H1 (cell line): ENCODE results near the gene GABRA4. TPM values are rescaled to one million over a fixed set of nuclear protein-coding genes. Genes with fewer than 3 reads are reported as not detected.

Experiments
- CEBPB ChIP-seq: IDR thresholded peaks from 2 replicates; pipeline ENCODE4 v1.6.1; 2012; ENCODE audit warnings: low read depth, low read length
- CTBP2 ChIP-seq: IDR thresholded peaks from 2 replicates; pipeline ENCODE4 v1.7.0; 2011; ENCODE audit warnings: borderline replicate concordance, mild to moderate bottlenecking, moderate library complexity, mixed read lengths, low read length; ENCODE audit not compliant: insufficient read depth, insufficient read length
- NANOG ChIP-seq: IDR thresholded peaks from 2 replicates; pipeline ENCODE4 v1.6.1; 2011; ENCODE audit warnings: low read length, low read depth, mild to moderate bottlenecking, inconsistent platforms; ENCODE audit not compliant: insufficient read depth, poor library complexity, severe bottlenecking
- POLR2AphosphoS5 ChIP-seq: IDR thresholded peaks from 2 replicates; pipeline ENCODE4 v1.6.1; 2011; ENCODE audit warnings: low read depth, low read length
- POU5F1 ChIP-seq: IDR thresholded peaks from 2 replicates; pipeline ENCODE4 v1.6.1; 2011; ENCODE audit warnings: low read depth, mild to moderate bottlenecking, low read length, moderate library complexity
- RFX5 ChIP-seq: IDR thresholded peaks from 2 replicates; pipeline ENCODE4 v1.6.1; 2011; ENCODE audit warnings: low read depth, low read length, improper control_type of control experiment, borderline replicate concordance
- RNF2 ChIP-seq: fragments of 200-900, 300-1000 bp; sonication (generic); IDR thresholded peaks from 2 replicates; pipeline ENCODE4 v1.7.1; 2016; ENCODE audit warnings: borderline replicate concordance, low read depth, mild to moderate bottlenecking, antibody characterized with exemption, low read length; ENCODE audit not compliant: poor library complexity, severe bottlenecking; ENCODE audit errors: missing control alignments
- RXRA ChIP-seq: IDR thresholded peaks from 2 replicates; pipeline ENCODE4 v1.6.1; 2011; ENCODE audit warnings: low read depth, mild to moderate bottlenecking, low read length, moderate library complexity; ENCODE audit not compliant: insufficient read depth
- SP1 ChIP-seq: IDR thresholded peaks from 2 replicates; pipeline ENCODE4 v1.6.1; 2011; ENCODE audit warnings: low read depth, low read length
- SUZ12 ChIP-seq: fragments of 200-600 bp; sonication (generic); IDR thresholded peaks from 2 replicates; pipeline ENCODE4 v1.6.1; 2012; ENCODE audit warnings: mild to moderate bottlenecking, inconsistent platforms, low read length, moderate library complexity, mixed read lengths
- polyA plus RNA-seq, 7 experiments: library from polyadenylated mRNA; depleted of rRNA in 3 of 7; stranded (reverse) in 5 of 7; unstranded in 2 of 7; fragments of >200 nt in 5 of 7; fragments of 200-250 nt in 2 of 7; gene quantifications; 1 replicate in 5 of 7; 2 replicates in 1 of 7; 4 replicates in 1 of 7; pipeline versions ENCODE4 v1.2.1 to v1.2.3, GENCODE V29; 2011 to 2013; ENCODE audit warnings: missing spikeins in 2 of 7, mixed read lengths in 2 of 7
- total RNA-seq: library from RNA; stranded (reverse); fragmentation: NEBNext Ultra II Directional; extraction: Animal tissue kit (Norgen Biotek cat#: 25700); gene quantifications from 2 replicates; pipeline ENCODE4 v1.2.1, GENCODE V29; 2021
- TF ChIP-seq, protein P1 (sequence below): IDR thresholded peaks from 2 replicates; pipeline ENCODE4 v1.6.1; 2012; ENCODE audit warnings: inconsistent platforms

Gene GABRA4
- total and polyA plus RNA-seq, 2 of the 8 experiments (the other 6 are each of a cell fraction or from before 2014, with no cell fraction given), result 0.09 to 0.37 TPM

DNA sequence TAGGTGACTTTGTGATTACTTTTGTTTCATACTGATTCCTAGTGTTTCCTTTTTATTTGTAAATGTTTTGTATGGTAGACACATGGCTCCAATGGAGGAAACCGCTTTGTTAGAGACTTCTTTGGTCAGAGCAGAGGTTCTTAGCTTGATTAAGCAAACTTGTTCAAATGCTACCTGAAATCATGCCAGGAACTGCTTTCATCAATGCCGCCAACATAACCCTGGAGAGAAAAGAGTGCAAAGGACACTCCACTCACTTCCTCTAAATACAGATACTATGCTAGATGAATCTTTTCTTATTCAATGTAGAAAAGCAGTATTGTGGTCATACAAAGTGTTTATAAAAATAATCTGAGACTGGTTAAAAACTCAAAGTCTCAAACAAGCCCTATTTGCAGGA lies 58.7 kb downstream of the GABRA4 start (continued):
- TF ChIP-seq RNF2, result no peak
- TF ChIP-seq POU5F1, result no peak
- TF ChIP-seq CTBP2, result no peak
- TF ChIP-seq RXRA, result no peak
- no peak for TF ChIP-seq SUZ12
- TF ChIP-seq, protein P1, sequence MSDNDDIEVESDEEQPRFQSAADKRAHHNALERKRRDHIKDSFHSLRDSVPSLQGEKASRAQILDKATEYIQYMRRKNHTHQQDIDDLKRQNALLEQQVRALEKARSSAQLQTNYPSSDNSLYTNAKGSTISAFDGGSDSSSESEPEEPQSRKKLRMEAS, result no peak
- TF ChIP-seq CEBPB, result no peak
- no peak for TF ChIP-seq NANOG
- no peak for TF ChIP-seq RFX5
- no peak for TF ChIP-seq POLR2AphosphoS5
- no peak for TF ChIP-seq SP1
